ENCODE measurements around the gene XRRA1. TPM values are rescaled to one million over a fixed set of nuclear protein-coding genes. Genes with fewer than 3 reads are reported as not detected.
A peak's percentile ranks its signal among the peaks of the same experiment; 100 is the strongest.

The XRRA1 gene
- total RNA-seq, 1 donor from 2014 or later = 4.3 TPM

DNA sequence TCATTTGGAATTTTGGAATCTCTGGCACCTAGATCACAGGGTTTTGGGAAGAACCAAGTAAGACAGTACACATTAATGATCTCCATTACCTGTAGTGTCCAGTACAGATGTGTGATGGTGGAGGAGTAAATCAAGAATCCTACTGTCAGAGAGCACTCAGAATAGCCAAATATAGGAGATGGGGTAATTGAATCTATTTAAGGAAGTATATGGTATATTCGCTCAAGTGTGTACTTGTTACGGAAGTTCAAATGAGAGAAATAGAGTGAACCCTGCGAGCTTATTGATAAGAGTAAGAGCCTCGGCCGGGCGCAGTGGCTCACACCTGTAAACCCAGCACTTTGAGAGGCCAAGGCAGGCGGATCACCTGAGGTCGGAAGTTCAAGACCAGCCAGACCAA, 2.3 kb upstream of the XRRA1 start:
- no peak for DNase-seq (ENCODE audit: low read depth, low spot score)

DNA sequence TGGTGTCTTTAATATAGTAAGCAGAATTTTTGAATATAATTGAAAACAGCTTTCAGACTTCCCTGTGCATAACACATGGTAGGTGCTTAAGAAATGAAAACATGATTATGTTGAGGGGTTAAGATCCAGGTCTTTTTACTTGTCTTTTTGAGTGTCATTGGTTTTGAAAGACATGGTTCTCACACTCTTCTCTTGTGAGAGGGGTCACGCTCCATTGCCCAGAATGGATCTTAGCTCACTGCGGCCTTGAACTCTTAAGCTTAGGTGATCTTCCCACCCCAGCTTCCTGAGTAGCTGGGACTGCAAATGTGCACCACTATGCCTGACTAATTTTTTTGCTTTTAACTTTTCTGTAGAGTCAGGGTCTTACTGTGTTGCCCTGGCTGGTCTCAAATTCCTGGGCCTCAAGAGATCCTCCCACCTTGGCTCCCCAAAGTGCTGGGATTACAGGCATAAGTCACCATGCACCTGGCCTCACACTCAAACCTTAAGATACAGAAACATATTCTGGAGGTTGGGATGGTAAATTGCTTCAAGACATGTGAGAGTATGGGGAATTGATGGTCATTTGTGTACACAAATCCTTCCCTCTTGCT, 1.6 kb upstream of the XRRA1 start:
- no peak for DNase-seq (ENCODE audit: low read depth, low spot score)

DNA sequence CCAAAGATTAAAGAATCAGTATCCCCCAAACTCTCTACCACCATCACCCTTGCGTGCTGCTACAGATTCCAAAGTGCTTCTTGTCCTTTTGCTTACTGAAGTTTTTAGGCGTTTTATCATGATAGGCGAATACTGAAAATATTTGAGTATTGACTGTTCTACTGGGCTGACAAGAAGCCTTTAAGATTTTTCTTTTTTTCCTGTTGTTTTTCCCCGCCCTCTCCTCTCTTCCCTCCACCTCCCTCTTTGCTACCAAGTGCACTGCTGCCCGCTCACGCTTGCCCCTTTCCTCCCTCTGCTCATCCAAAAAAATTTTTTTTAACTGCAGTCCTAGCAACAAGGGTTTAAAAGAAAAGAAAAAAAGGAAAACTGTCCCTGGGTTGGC, 854 bp upstream of the XRRA1 start:
- DNase-seq (ENCODE audit: low read depth, low spot score) = no peak

- no peak for DNase-seq (ENCODE audit: low read depth, low spot score)
These were observed 369 bp downstream of the XRRA1 start for GRCh38 chr11:74948546-74948897.

GRCh38 chr11:74942073-74942759, 6.7 kb downstream of the XRRA1 start:
- DNase-seq (ENCODE audit: low read depth, low spot score) = no peak

DNA sequence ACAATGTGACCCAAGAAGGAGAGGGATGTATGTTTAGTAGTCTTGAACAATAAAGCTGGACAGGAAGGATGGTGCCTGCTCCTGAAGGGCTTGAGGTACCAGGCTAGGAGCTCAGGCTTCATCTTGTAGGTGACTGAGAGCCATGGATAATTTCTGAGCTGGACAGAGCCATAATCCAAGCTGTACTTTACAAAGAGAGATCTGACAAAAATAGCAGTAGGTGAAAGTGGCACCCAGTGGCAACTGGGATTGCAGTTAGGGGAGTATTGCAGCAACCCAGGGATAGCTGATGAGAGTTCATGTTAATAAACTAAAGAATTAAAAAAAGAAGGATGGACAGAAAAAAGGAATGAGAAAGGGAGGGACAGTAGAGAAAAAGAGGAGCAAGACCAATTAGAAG, 7.4 kb downstream of the XRRA1 start:
- DNase-seq (ENCODE audit: low read depth, low spot score) = no peak

DNA sequence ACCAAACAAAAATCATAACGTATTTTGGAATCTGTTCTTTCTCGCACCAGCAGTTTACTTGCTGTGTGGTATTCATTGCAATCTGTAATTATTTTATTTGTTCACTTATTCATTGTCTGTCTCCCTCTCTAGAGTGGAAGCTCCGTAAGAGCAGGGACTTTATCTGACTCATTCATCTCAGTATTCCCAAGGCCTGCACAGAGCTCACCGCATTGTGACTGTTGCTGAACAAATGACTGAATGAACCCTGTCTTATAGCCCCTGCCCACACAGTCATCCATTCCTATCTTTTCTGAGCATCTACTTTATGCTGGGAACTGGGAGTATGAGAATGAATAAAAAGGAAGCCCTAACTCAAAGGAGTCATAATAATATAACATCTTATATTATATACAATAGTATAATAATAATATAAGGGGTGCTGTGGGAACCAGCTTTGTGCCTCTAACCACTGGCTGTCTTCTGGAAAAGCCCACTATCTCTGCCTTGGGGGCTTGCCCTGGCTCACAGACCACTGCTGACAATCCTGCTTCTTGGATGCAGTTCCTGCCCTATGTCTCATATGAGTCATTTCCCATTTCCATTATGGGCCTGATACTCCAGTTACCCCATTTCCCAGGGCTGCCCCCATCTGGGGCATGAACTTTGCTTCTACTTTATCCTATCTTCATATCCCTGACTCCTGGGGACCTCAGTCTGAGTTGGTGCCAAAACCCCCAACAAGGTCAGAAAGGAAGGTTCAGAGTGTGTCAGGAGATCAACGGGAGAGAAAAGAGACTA, 11.0 kb downstream of the XRRA1 start:
- DNase-seq (ENCODE audit: low read depth, low spot score) = no peak

GRCh38 chr11:74936976-74937375, 11.9 kb downstream of the XRRA1 start:
- DNase-seq (ENCODE audit: low read depth, low spot score) = no peak

- no peak for DNase-seq (ENCODE audit: low read depth, low spot score)
These were observed 12.8 kb downstream of the XRRA1 start for GRCh38 chr11:74936087-74936486.

GRCh38 chr11:74935285-74935684, 13.6 kb downstream of the XRRA1 start:
- no peak for DNase-seq (ENCODE audit: low read depth, low spot score)

DNA sequence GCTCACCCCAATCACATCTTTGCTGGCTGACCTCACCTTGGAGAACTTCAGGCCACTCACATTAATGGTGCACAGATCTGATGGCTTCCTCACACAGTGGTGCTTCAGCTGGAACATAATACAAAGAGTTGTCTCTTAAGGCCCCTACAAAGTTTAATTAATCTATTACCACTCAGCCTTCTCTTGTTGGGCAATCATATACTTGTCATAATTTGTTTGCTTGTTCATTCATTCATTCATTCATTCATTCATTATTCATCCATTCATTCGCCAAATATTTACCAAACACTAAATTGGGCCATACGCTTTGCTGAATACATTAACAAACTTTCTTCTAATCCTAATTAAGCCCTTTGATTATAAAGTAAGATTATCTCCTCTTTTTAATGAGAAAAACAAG, 15.1 kb downstream of the XRRA1 start:
- no peak for DNase-seq (ENCODE audit: low read depth, low spot score)

GRCh38 chr11:74932797-74933196, 16.1 kb downstream of the XRRA1 start:
- DNase-seq (ENCODE audit: low read depth, low spot score) = no peak

GRCh38 chr11:74932169-74932568, 16.7 kb downstream of the XRRA1 start:
- DNase-seq (ENCODE audit: low read depth, low spot score) = no peak

- DNase-seq (ENCODE audit: low read depth, low spot score) = peak; percentile 91
These were observed 19.2 kb downstream of the XRRA1 start for GRCh38 chr11:74929431-74930363.

DNA sequence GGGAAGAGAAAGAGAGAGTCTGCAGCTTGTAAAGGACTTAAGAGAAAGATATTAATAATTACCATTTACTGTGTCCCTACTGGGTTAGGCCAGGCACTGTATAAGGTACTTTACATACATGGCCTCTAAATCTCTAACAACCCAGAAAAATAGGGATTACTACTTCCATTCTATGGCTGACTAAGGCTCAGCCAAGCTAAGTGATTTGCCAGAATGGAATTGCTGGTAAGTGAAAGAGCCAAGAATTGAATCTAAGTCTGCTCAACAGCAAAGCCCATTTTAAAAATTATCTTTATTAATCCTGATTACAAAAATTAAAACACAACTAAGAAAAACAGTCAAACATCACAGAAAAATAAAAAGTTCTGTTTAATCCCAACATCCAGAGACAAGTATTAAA, 21.4 kb downstream of the XRRA1 start:
- DNase-seq (ENCODE audit: low read depth, low spot score) = no peak

DNA sequence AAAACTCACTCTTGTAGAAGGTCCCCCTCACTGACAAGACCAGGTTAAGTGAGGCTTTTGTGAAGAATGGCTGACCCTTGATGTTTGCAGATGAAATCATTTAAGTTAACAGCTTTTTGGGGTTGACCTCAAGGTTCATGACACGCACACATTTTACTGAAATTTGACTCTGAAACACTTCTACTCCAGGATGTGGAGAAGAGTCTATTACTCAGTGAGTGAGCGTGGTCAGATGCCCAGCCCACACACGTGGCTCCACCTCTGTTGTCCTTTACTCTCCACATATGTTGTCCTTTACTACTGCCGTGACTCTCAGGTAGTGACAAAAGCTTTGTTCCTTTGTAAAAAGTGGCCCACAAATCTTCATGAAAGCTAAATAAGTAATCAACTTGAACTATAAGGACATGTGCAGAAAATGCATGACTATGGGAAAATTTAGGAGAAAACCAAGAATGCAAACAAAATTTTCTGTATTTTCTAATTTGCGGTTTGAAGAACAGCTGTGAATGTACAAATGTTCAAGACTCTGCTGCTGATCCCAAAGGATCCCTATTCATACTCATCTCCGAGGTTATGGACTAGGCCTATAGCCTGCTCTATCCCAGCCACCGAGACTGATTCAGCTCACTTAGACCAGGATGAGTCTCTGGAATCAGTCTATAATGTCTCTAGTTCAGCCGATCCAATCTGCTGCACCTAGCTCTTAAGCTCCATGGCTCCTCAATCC, 22.4 kb downstream of the XRRA1 start:
- DNase-seq (ENCODE audit: low read depth, low spot score) = no peak

GRCh38 chr11:74925281-74925680, 23.6 kb downstream of the XRRA1 start:
- DNase-seq (ENCODE audit: low read depth, low spot score) = no peak

- no peak for DNase-seq (ENCODE audit: low read depth, low spot score)
These were observed 25.8 kb downstream of the XRRA1 start for GRCh38 chr11:74923125-74923524.

GRCh38 chr11:74909812-74910211, 39.1 kb downstream of the XRRA1 start:
- DNase-seq (ENCODE audit: low read depth, low spot score) = no peak

GRCh38 chr11:74909385-74909784, 39.5 kb downstream of the XRRA1 start:
- DNase-seq (ENCODE audit: low read depth, low spot score) = no peak

GRCh38 chr11:74905326-74905725, 43.6 kb downstream of the XRRA1 start:
- no peak for DNase-seq (ENCODE audit: low read depth, low spot score)

Data from pulmonary artery endothelial cell (primary cell).